ENCODE measurements around the gene RDH5.

Gene RDH5, protein sequence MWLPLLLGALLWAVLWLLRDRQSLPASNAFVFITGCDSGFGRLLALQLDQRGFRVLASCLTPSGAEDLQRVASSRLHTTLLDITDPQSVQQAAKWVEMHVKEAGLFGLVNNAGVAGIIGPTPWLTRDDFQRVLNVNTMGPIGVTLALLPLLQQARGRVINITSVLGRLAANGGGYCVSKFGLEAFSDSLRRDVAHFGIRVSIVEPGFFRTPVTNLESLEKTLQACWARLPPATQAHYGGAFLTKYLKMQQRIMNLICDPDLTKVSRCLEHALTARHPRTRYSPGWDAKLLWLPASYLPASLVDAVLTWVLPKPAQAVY

DNA sequence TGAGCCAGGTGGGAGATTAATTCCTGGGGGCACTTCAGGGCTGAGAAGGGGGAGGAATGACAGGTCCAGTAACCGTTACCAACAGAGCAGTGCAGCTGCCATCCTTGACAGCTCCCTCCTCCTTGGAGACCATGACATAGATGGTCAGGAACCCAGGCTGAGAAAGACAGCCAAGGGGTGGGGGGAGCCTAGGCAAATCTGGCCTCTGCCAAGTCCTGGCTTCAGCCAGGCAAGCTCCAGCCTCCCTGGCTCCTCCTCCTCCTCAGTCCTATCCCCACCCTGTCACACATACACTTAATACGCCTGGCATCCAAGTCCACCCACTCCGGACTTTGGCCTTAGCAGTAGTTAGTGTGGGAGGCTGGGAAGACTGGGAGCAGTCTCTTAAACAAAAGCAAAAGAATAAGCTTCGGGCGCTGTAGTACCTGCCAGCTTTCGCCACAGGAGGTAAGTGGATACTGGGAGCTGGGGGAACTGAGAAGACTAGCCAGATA is at the start of gene RDH5:
Gene RDH5, plus strand, starts transcription at position 323 of the 494 bp plus-strand sequence. CDS start 792 bp downstream, outside the sequence.
- DNase-seq: no peak

DNA sequence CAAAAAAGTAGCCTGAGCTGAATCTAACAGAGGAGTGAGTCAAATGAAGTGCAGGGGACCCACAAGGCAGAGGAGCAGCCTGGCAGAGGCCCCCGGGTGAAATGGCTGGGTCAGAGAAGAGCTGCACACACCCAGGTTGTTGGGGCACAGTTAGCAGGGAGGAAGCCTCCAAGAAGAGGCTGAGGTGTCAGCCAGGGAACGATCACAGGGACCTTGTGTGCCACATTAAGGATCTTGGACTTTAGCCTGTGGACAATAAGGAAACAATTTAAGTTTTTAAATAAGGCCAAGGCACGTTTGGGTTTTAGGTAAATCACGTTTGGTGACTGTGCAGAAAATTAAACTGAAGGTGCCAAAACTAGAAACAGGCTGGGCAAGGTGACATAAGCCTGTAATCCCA is 48.4 kb upstream of the RDH5 start:
- no peak for DNase-seq

DNA sequence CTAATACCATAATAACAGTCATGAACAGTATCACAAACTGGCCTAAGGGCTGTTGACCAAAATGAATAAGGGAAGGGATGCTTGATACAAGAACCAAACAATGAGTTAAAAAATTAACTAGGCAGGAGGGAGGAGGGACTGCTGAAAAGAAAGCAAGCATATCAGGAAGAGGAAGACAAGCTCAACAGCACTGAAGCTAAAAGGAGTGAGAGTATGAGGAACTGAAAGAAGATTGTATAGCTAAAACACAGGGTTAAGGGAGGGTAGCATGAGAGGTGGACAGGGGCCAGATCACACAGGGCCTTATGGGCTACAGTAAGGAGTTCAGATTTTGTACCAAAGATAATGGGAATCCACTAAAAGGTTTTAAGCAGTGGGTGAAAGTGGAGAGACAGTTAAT is 46.6 kb upstream of the RDH5 start:
- no peak for DNase-seq

DNA sequence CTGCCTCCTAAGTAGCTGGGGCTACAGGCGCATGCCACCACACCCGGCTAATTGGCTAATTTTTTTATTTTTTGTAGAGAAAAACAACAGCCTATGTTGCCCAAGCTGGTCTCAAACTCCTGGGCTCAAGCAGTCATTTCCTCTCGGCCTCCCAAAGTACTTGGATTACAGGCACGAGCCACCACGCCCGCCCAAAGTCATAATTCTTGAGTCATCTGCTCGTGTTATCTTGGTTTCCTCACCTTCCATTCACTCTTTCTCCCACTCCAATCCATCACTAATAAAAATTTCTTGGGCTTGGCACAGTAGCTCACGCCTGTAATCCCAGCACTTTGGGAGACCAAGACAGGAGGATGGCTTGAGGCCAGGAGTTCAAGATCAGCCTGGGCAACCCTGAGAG is 44.5 kb upstream of the RDH5 start:
- no peak for DNase-seq

DNA sequence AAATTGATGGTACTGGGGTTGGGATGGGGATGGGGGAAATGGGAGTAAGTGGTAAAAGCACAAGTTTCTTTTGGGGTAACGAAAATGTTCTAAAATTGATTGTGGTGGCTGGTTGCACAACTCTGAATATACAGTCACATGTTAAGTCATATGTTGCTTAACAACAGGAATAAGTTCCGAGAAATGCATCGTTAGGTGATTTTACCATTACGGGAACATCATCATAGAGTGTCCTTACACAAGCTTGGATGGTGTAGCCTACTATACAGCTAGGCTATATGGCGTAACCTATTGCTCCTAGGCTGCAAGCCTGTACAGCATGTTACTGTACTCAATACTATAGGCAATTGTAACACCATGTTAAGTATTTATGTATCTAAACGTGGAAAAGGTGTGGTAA is 43.5 kb upstream of the RDH5 start:
- no peak for DNase-seq

DNA sequence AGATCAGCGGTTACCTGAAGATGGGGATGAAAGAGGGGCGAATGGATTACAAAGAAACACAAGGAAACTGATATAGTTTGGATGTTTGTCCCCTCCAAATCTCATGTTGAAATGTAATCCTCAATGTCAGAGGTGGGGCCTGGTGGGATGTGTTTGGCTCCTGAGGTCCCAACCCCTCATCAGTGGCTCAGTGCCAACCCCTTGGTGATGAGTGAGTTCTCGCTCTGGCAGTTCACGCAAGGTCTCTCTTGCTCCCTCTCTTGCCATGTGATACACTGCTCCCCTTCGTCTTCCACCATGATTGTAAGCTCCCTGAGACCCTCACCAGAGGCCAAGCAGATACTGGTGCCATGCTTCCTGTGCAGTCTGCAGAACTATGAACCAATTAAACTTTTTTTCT is 40.5 kb upstream of the RDH5 start:
- DNase-seq: no peak

DNA sequence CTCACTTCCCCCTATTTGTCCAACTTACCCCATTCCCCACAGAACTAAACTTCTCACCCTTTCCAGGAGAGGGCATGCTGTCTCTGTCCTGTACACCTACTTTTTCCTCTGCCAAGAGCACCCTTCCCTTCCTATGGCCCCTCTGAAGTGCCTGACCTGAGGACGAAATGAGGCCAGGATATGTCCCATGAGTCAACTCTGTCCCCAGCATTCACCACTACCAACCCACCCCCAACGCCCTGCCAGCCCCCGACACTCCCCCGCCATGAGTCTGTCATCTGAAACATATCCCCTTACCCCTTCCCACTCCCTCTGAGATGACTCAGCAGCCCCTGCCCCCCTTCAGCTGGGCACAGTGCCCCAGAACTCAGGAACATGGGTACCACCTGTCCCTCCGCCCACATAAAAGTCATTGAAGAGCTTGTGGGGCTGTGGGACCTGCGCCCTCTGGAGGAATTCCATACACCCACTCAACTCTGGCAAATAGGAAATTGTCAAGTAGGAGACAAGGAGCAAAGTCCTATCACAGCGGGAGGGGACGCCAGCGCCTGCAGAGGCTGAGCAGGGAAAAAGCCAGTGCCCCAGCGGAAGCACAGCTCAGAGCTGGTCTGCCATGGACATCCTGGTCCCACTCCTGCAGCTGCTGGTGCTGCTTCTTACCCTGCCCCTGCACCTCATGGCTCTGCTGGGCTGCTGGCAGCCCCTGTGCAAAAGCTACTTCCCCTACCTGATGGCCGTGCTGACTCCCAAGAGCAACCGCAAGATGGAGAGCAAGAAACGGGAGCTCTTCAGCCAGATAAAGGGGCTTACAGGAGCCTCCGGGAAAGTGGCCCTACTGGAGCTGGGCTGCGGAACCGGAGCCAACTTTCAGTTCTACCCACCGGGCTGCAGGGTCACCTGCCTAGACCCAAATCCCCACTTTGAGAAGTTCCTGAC is 38.8 kb upstream of the RDH5 start:
- DNase-seq: no peak

DNA sequence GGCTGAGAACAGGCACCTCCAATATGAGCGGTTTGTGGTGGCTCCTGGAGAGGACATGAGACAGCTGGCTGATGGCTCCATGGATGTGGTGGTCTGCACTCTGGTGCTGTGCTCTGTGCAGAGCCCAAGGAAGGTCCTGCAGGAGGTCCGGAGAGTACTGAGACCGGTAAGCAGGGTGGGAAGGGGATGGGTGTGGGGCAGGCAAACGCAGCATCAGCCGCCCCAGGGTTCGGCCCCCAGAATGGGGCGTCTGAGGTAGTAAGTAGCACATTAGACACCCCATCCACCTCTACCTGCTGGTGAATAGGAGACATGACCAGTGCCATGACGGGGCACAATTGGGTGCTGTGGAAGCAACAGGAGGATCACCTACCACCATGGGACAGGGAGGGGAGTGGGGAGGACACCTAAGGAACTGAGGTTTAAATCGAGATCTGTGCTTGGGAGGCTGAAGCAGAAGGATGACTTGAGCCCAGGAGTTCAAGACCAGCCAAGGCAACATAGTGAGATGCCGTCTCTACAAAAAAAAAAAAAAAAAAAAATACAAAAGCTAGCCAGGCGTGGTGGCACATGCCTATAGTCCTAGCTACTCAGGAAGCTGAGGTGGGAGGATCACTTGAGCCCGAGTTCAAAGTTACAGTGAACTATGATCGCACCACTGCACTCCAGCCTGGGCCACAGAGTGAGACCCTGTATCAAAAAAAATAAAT is 38.0 kb upstream of the RDH5 start:
- DNase-seq: no peak

DNA sequence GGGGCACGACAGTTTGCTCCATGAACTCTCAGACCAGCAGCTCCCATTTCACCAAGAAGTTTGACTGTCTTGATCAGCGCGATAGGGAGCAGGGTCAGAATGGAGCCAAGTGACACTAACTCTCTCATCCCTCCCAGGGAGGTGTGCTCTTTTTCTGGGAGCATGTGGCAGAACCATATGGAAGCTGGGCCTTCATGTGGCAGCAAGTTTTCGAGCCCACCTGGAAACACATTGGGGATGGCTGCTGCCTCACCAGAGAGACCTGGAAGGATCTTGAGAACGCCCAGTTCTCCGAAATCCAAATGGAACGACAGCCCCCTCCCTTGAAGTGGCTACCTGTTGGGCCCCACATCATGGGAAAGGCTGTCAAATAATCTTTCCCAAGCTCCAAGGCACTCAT is 36.5 kb upstream of the RDH5 start:
- DNase-seq: no peak

DNA sequence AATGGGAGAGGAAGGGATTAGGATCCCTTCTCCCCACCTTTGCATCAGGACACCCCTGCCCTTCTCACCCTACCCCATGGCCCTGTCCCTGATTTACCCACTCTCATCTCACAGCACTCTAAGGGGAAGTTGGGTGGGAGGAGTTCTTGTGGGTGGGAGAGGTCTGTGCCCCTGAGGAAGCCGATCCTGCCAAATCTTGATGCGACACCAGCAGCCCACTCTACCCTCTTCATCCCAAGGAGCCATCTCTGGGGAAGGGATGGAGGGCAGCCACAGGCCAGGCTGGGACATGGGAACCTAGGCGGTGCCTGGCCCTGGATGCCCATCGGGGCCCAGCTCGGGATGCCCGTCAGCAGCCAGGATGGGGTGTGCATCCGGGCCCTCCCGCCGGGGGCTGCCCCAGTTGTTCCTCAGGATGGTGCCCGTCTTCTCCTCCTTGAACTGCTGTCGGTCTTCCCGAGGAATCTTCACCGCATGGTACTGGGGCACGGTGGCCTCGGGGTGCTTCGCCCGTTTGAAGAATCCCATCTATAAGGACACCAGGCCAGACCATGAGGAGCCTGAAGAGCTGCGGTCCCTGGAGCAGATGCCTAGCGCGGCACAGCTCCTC is 35.3 kb upstream of the RDH5 start:
- DNase-seq: no peak

DNA sequence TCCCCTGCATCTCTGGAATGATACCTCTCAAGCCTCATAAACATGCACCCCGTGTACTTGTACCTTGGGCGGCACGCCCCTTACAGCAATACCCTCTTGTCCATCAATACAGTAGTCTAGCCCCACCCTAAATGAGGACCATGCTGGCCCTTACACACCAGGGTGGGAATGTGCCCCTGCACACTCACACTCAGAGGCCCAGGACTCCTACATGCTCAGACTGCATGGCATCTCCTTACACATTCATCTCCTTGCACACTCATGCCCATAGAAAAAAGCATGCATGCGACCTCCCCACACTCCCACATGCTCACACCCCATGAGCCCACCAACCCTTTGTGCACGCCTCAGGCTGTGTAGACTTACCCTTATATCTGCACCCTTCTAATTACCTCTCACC is 34.5 kb upstream of the RDH5 start:
- DNase-seq: no peak

DNA sequence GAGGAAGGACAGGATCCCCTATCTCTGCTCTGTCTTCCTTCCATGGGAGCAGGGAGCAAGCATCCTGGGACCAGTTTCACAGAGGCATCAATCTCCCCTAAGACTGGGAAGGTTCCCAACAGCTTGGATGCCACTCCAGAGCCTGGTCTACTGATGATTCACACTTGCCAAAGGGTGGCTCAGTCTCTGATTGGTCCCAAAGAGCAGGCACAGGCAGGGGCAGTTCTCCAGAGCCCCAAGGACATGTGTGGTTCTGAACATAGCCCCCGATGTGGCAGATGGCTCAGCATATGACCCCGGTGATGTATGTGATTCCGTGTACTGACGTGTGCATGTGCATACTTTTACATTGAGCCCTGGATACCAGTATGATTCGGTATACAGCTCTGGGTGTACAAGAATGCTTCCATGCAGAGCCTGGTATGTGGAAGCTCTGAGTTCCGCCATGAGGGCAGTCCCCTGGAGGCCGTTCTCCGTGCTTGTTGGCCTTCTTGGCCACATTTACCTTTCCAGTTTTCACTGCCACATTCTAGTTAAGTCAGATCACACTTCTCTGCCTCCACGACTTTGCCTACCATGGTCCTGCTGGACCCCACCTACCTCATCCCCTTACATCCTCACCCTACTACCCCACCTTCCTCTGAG is 33.7 kb upstream of the RDH5 start:
- DNase-seq: no peak

DNA sequence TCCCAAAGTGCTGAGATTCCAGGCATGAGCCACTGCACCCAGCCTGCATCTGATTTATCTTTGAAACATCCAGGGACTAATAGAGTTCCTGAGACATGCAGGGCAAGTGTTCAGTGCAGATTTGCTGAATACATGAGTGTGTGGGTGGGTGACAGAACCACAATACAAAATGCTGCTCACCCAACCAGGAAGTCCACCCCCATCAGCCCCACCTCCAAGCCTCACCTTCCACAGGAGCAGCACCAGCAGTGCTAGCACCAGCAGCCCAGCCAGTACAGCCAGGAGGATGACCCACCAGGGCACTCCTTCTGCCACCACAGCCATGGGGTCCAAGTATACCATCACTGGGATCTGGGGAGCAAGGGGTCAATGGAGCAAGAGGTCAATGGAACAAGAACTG is 32.4 kb upstream of the RDH5 start:
- DNase-seq: no peak

DNA sequence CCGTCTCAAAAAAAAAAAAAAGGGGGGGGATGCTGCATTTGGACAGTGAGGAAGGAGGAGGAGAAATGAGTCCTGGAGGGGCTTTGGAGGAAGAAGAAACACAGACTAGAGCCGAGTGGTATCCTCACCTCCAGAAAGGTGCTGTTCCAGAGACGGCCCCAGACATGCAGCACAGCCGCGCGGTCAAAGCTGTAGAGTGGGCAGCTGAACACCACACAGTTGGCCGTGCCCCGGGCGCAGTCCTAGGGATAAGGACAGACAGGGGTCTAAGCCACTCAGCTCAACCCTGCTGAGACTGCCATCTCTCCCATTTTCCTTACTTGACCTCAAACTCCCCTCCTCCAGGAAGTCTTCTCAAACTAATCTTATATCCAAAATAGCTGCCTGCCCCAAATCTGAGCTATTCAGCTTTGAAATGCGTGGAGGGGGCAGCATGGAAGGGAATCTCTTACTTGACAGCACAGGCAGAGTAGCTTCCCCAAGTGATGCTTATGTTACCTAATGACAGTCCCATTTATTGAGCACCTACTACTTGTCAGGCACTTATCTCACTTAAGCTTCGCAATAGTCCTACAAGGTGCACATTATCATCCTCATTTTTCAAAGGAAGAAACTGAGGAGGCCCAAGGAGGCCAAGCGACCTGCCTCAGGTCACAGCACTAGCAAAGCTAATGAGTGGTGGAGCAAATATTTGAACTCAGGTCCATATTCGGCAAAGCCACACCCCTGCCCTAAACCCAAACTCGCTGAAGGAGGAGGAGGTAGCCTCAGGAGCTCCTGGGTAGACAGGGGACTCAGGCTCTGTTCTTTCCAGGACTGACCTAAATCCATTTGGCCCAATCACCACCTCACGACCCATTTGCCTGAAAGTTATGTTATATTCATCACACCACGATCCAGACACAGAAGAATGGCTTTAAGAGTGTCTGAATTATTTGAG is 31.2 kb upstream of the RDH5 start:
- DNase-seq: no peak

DNA sequence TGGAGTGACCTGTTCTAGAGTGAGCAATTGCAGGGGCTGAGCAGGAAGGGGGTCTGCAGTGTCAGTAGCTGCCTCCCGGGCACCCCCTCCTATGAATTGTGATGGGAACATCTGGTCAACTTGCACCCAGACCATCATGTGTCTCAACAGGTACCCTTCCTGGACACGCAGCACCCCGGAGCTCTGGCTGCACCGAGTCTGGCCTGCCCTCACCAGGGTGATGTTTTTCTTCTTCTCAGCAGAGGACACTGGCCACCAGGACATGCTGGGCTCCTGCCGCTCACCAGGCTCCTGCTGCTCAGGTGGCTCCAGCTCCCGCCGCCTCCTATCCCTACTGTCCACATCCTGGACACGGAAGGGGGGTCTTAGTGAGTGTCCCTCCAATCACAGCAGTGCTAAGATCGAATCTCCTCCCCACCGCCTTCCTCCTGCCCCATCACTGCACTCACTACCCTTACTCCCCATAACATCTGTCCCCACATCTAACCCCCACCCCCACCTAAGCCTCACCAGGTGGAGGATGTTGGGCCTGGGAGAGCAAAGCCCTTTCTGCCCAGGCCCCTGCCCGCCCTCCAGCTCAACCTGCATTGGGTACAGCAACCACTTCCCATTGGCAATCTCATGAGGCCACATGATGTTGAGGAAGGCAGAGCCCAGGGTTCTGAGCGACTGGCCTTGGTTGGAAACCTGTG is 27.4 kb upstream of the RDH5 start:
- DNase-seq: no peak

DNA sequence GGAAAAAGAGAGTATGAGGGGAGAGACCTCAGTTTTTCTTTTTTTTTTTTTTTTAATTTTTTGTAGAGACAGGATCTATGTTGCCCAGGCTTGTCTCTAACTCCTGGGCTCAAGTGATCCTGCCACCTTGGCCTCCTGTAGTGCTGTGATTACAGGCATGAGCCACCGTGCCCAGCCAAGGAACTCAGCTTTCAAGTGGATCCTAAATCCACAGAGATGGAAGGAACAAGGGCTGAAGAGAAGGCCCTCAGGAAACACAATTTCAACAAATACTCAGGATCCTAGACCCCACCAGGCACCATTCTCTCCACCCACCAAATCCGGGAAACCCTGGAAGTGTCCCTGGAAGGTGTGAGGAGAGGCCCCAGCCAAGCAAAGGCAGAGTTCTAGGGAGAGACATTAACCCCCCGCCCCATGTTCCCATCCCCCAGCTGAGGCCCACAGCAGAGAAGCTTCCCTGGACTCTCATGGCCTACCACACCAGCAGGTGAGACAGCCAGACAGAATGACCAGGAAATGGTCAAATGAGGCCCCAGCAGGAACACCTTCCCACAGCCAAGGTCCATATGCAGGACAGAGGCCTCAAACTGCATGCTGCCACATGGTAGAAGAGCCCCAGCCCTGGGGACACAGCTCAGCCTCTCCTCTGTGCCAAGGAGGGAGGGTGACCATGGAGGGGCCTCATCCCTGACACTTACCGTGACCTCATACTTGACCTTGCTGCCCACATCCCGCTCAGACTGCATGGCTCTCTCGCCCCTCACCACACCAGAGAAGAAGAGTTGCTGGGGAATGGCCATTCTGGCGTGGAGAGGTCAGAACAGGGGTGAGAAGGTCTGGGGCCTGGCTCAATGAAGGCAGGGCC is 26.6 kb upstream of the RDH5 start:
- DNase-seq: no peak

DNA sequence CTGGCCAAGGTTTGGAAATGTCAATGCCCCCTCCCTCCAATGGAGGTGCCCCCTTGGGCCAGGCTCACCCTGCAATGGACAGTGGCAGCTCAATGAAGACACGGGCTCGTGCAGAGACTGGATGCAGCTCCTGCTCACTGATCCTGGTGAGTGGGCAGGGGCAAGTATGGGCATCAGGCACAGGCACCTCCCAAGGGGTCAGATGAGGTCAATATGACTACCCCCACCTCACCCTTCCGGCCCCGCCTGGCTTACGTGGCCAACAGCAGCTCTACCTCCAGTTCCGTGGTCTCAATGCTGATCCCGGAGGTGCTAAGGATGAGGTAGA is 26.0 kb upstream of the RDH5 start:
- no peak for DNase-seq

DNA sequence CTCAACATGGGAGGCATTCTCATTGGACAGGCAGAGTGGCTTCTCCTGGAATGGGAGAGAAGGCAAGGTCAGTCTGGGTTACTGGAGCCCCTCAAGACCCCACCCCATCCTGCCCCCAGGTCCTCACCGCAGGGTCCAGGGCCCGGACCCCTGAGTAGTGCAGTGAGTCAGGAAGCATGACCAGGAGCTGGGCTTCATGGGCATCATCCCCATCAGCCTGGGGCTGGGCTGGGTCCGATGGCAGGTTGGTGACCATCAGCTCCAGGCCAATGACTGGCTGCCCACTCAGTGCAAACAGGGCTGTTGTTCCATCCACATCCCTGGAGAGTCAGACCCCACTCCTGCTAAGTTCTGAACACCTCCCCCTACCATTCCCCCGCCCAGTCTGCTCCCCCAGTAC is 25.5 kb upstream of the RDH5 start:
- DNase-seq: no peak

DNA sequence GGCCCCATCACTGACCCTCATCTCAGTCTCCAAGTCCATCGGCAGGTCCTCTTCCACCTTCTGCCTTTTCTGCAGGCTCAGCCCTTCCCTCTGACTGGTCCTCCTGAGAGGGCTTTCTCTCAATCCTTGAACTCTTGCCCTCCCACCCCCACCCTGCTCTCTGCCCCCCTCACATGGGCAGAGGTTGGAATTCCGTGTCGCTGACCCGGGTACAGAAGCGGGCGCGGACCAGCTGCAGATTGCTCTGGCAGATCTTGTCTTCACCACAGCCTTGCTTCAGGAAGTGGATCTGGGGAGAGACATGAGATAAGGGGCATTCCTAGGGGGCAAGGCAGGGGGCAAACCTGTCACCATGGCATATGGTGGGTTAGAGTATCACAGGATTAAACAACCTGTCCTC is 24.8 kb upstream of the RDH5 start:
- DNase-seq: no peak

DNA sequence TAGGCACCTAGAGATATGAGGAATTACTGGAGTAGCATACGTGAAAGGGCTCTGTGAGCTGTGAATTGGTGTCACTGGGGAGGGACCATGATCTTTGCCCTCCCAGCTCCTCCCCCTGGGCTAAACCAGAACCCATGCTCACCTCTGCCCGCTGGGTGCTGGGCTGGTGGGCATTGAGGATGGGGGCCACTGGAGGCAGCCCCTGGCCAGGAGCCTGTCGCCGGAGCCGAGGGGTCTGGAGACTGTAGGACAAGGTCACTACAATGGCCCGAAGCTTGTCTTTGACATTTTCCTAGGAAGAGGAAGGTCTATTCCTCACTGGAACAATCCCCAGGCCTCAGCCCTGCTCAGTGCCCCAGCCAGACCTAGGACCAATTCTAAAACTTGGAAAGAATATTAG is 24.1 kb upstream of the RDH5 start:
- no peak for DNase-seq
